ENCODE data around the gene SYNDIG1. TPM values are rescaled to one million over a fixed set of nuclear protein-coding genes. Genes with fewer than 3 reads are reported as not detected.

Gene SYNDIG1
- total RNA-seq, 2 experiments from 2014 or later, result not detected

DNA sequence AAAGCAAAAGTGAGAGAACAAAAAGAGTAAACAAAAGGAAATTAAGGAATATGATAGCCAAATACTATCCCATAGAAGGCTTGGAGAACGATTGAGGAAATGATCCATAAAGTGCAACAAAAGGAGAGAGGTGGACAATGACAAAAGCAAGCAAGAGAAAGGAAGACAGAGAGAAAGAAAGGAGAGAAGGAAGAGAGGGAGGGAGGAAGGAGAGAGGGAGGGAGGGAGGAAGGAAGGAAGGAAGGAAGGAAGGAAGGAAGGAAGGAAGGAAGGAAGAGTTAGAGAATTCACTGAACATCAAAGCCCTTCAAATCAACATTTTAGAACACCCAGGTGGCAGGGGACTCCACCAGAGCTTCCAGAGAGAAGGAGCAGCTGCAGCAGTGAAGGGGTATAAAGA, 185.0 kb downstream of the SYNDIG1 start:
- no peaks in the 10 kb centered on the region for H3K27me3 Mint-ChIP-seq
- no peaks in the 10 kb centered on the region for H3K36me3 ChIP-seq (ENCODE audit: insufficient read depth, low read length)
- TF ChIP-seq, protein P1, sequence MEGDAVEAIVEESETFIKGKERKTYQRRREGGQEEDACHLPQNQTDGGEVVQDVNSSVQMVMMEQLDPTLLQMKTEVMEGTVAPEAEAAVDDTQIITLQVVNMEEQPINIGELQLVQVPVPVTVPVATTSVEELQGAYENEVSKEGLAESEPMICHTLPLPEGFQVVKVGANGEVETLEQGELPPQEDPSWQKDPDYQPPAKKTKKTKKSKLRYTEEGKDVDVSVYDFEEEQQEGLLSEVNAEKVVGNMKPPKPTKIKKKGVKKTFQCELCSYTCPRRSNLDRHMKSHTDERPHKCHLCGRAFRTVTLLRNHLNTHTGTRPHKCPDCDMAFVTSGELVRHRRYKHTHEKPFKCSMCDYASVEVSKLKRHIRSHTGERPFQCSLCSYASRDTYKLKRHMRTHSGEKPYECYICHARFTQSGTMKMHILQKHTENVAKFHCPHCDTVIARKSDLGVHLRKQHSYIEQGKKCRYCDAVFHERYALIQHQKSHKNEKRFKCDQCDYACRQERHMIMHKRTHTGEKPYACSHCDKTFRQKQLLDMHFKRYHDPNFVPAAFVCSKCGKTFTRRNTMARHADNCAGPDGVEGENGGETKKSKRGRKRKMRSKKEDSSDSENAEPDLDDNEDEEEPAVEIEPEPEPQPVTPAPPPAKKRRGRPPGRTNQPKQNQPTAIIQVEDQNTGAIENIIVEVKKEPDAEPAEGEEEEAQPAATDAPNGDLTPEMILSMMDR (IDR thresholded peaks at IDR 0.05), result no peak
- H3K4me3 Mint-ChIP-seq, result no peak overlapping the region
- no peak for DNase-seq
- no peaks in the 10 kb centered on the region for H3K36me3 Mint-ChIP-seq (ENCODE audit: low read depth)
- intact Hi-C loops (cut with DNase I, micrococcal nuclease), result no loop called here
- POLR2A ChIA-PET, result no interaction called here
- H3K4me3 ChIP-seq (ENCODE audit: low read length), result no peak overlapping the region
- no peaks in the 10 kb centered on the region for H3K4me1 ChIP-seq (ENCODE audit: insufficient read depth, low read length)
- peaks cover 0 to 4% of the 10 kb centered on the region in 2 experiments for H3K9me3 ChIP-seq (ENCODE audit: control insufficient read depth in 1 of 2, insufficient read depth in 1 of 2, low read length in 2 of 2)
- H3K27ac ChIP-seq (ENCODE audit: low read depth in 1 of 2, low read length in 2 of 2), result no peak overlapping the region
- H3K9me3 Mint-ChIP-seq, result no peaks in the 10 kb centered on the region
- H3K27ac Mint-ChIP-seq, result no peak overlapping the region
- no peaks in the 10 kb centered on the region for H3K4me1 Mint-ChIP-seq (ENCODE audit: low read depth)
- no peak for ATAC-seq (ENCODE audit: poor library complexity)
- no peaks in the 10 kb centered on the region for H3K27me3 ChIP-seq (ENCODE audit: control insufficient read depth in 1 of 2, insufficient read depth in 2 of 2, low read length in 2 of 2)
- CTCF ChIA-PET, result no interaction called here

DNA sequence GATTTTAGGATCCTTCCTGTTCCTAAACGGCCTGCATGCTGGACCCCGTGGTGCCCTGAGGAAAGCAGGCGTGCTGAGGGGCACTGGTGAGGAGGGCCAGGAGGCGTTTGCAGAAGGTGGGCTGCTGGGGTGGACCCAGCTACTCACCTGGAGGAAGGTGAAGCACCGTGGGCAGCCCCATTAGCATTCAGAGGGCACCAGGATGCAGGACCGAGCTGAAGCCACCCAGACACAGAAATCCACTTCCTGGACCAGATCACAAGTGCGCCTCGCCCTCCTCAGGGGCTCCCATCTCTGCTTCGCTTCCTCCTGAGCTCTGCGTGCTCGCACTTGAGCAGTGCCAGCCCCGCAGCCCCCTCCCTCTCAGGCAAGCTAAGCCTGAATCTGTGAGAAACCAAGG, 187.0 kb downstream of the SYNDIG1 start:
- H3K36me3 Mint-ChIP-seq (ENCODE audit: low read depth), result no peaks in the 10 kb centered on the region
- Histone ChIP-seq H3K4me1 (ENCODE audit: insufficient read depth, low read length) (no peaks in the 10 kb centered on the region), H3K36me3 (ENCODE audit: insufficient read depth, low read length) (no peaks in the 10 kb centered on the region), H3K9me3 (ENCODE audit: control insufficient read depth in 1 of 2, insufficient read depth in 1 of 2, low read length in 2 of 2) (peaks cover 0 to 9% of the 10 kb centered on the region in 2 experiments), H3K27me3 (ENCODE audit: control insufficient read depth in 1 of 2, insufficient read depth in 2 of 2, low read length in 2 of 2) (no peaks in the 10 kb centered on the region), H3K27ac (ENCODE audit: low read depth in 1 of 2, low read length in 2 of 2) (no peak overlapping the region), H3K4me3 (ENCODE audit: low read length) (no peak overlapping the region)
- no peak overlapping the region for H3K4me3 Mint-ChIP-seq
- no peak overlapping the region for H3K27ac Mint-ChIP-seq
- H3K4me1 Mint-ChIP-seq (ENCODE audit: low read depth), result no peaks in the 10 kb centered on the region
- no peaks in the 10 kb centered on the region for H3K27me3 Mint-ChIP-seq
- CTCF ChIA-PET, result no interaction called here
- TF ChIP-seq, protein P1 (IDR thresholded peaks at IDR 0.05), result no peak
- ATAC-seq (ENCODE audit: poor library complexity), result no peak
- H3K9me3 Mint-ChIP-seq, result no peaks in the 10 kb centered on the region
- intact Hi-C loops (cut with DNase I, micrococcal nuclease), result no loop called here
- no peak for DNase-seq
- POLR2A ChIA-PET, result no interaction called here

DNA sequence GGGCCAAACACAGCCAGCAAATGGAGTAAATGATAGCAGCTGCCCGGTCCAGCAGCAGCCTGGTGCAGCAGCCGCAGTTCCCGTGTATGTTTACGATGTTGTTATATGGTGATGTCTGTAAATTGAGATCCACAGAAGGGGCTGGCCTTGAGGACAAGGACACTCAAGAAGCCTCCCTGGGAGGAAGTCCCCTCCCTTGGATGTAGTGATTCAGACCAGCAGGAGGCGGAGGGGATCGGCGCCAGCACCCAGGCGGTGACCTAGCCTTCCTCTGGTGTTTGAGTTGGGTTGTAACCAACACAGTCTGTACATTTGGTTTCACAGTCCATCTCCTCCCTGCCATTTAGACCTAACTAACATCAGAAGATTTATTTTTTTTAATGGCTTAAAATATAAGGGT, 187.8 kb downstream of the SYNDIG1 start:
- POLR2A ChIA-PET, result no interaction called here
- no peaks in the 10 kb centered on the region for H3K27me3 ChIP-seq (ENCODE audit: control insufficient read depth in 1 of 2, insufficient read depth in 2 of 2, low read length in 2 of 2)
- Mint-ChIP-seq H3K27ac (no peak overlapping the region), H3K4me3 (no peak overlapping the region), H3K4me1 (ENCODE audit: low read depth) (no peaks in the 10 kb centered on the region), H3K9me3 (no peaks in the 10 kb centered on the region), H3K36me3 (ENCODE audit: low read depth) (no peaks in the 10 kb centered on the region), H3K27me3 (no peaks in the 10 kb centered on the region)
- intact Hi-C loops (cut with DNase I, micrococcal nuclease), result no loop called here
- H3K4me1 ChIP-seq (ENCODE audit: insufficient read depth, low read length), result no peaks in the 10 kb centered on the region
- ATAC-seq (ENCODE audit: poor library complexity), result no peak
- TF ChIP-seq, protein P1 (IDR thresholded peaks at IDR 0.05), result no peak
- H3K27ac ChIP-seq (ENCODE audit: low read depth in 1 of 2, low read length in 2 of 2), result no peak overlapping the region
- no peaks in the 10 kb centered on the region for H3K36me3 ChIP-seq (ENCODE audit: insufficient read depth, low read length)
- DNase-seq, result no peak
- CTCF ChIA-PET, result no interaction called here
- no peak overlapping the region for H3K4me3 ChIP-seq (ENCODE audit: low read length)
- peaks cover 0 to 9% of the 10 kb centered on the region in 2 experiments for H3K9me3 ChIP-seq (ENCODE audit: control insufficient read depth in 1 of 2, insufficient read depth in 1 of 2, low read length in 2 of 2)
